Measurements from ENCODE around the gene GALNT17.

Gene GALNT17

GRCh38 chr7:71517940-71518699, 386.2 kb downstream of the GALNT17 start:
- DNase-seq, result no peak

- no peak for DNase-seq
Measured at GRCh38 chr7:71518880-71519279, 386.9 kb downstream of the GALNT17 start.

GRCh38 chr7:71521506-71521905, 389.6 kb downstream of the GALNT17 start:
- DNase-seq, result no peak

GRCh38 chr7:71526106-71526505, 394.2 kb downstream of the GALNT17 start:
- DNase-seq, result no peak

- no peak for DNase-seq
Measured at GRCh38 chr7:71527213-71527612, 395.3 kb downstream of the GALNT17 start.

- no peak for DNase-seq
Measured at GRCh38 chr7:71535616-71536015, 403.7 kb downstream of the GALNT17 start.

GRCh38 chr7:71538210-71538609, 406.3 kb downstream of the GALNT17 start:
- DNase-seq, result no peak

- no peak for DNase-seq
Measured at GRCh38 chr7:71539615-71540014, 407.7 kb downstream of the GALNT17 start.

- no peak for DNase-seq
Measured at GRCh38 chr7:71541707-71542353, 409.9 kb downstream of the GALNT17 start.

GRCh38 chr7:71543396-71543795, 411.5 kb downstream of the GALNT17 start:
- no peak for DNase-seq

- DNase-seq, result no peak
Measured at GRCh38 chr7:71544816-71545215, 412.9 kb downstream of the GALNT17 start.

GRCh38 chr7:71547426-71547825, 415.5 kb downstream of the GALNT17 start:
- DNase-seq, result no peak

GRCh38 chr7:71548746-71549145, 416.8 kb downstream of the GALNT17 start:
- DNase-seq, result no peak

- DNase-seq, result no peak
Measured at GRCh38 chr7:71553306-71553705, 421.4 kb downstream of the GALNT17 start.

- DNase-seq, result no peak
Measured at GRCh38 chr7:71555758-71556157, 423.8 kb downstream of the GALNT17 start.

- DNase-seq, result no peak
Measured at GRCh38 chr7:71558806-71559613, 427.1 kb downstream of the GALNT17 start.

- DNase-seq, result no peak
Measured at GRCh38 chr7:71560354-71560995, 428.5 kb downstream of the GALNT17 start.

- no peak for DNase-seq
Measured at GRCh38 chr7:71563276-71563675, 431.3 kb downstream of the GALNT17 start.

- DNase-seq, result no peak
Measured at GRCh38 chr7:71566376-71566775, 434.4 kb downstream of the GALNT17 start.

GRCh38 chr7:71566991-71567390, 435.0 kb downstream of the GALNT17 start:
- no peak for DNase-seq

- DNase-seq, result no peak
Measured at GRCh38 chr7:71574153-71574860, 442.4 kb downstream of the GALNT17 start.

GRCh38 chr7:71580027-71580426, 448.1 kb downstream of the GALNT17 start:
- no peak for DNase-seq

- no peak for DNase-seq
Measured at GRCh38 chr7:71584256-71584655, 452.3 kb downstream of the GALNT17 start.

Measured in NCI-H1048 (cell line).